ENCODE results near the gene KIF3A. TPM values are rescaled to one million over a fixed set of nuclear protein-coding genes. Genes with fewer than 3 reads are reported as not detected.

The KIF3A gene
- total and polyA plus RNA-seq, 2 experiments from 2014 or later: 11.2 to 19.7 TPM

- no peaks in the 10 kb centered on the region for H3K27me3 Mint-ChIP-seq (ENCODE audit: insufficient read depth, low read depth, poor library complexity)
- no peak for TF ChIP-seq REST (IDR thresholded peaks at IDR 0.05; ENCODE audit: unreplicated experiment)
- no peak for TF ChIP-seq POLR2AphosphoS5 (IDR thresholded peaks at IDR 0.05; ENCODE audit: low read depth)
- TF ChIP-seq EZH2phosphoT487 (IDR thresholded peaks at IDR 0.05; ENCODE audit: unreplicated experiment): no peak
- TF ChIP-seq NANOG (IDR thresholded peaks at IDR 0.05; ENCODE audit: borderline replicate concordance): no peak
- TF ChIP-seq CREB1 (CRISPR knock-in tag; IDR thresholded peaks at IDR 0.05; ENCODE audit: low read depth): no peak
- TF ChIP-seq EZH2 (IDR thresholded peaks at IDR 0.05; ENCODE audit: low read depth, unreplicated experiment): no peak
- TF ChIP-seq ZNF331 (CRISPR knock-in tag; IDR thresholded peaks at IDR 0.05; ENCODE audit: low read depth): no peak
- TF ChIP-seq ZNF114 (CRISPR knock-in tag; IDR thresholded peaks at IDR 0.05): no peak
- TF ChIP-seq JUNB (IDR thresholded peaks at IDR 0.05; ENCODE audit: unreplicated experiment): no peak
- TF ChIP-seq ZNF462 (CRISPR knock-in tag; IDR thresholded peaks at IDR 0.05): no peak
- no peak for DNase-seq (ENCODE audit: low spot score)
- Histone ChIP-seq H3K27ac (ENCODE audit: low read depth) (no peak overlapping the region), H3K4me3 (no peak overlapping the region), H3K9me2 (ENCODE audit: insufficient read depth) (no peaks in the 10 kb centered on the region), H3K36me3 (ENCODE audit: insufficient read depth) (no peaks in the 10 kb centered on the region), H3K4me1 (ENCODE audit: insufficient read depth) (no peaks in the 10 kb centered on the region), H3F3A (replicated peaks; ENCODE audit: low read depth) (no peaks in the 10 kb centered on the region), H3K4me2 (no peak overlapping the region), H3K79me2 (replicated peaks; ENCODE audit: insufficient read depth) (no peaks in the 10 kb centered on the region), H4K20me1 (replicated peaks; ENCODE audit: insufficient read depth) (no peaks in the 10 kb centered on the region), H2AFZ (no peak overlapping the region), H3K27me3 (ENCODE audit: insufficient read depth) (no peaks in the 10 kb centered on the region)
- H3K4me3 Mint-ChIP-seq: no peak overlapping the region
- no peak for ATAC-seq
- H3K27ac Mint-ChIP-seq: no peak overlapping the region
- no peaks in the 10 kb centered on the region for H3K36me3 Mint-ChIP-seq (ENCODE audit: low read depth)
- no peaks in the 10 kb centered on the region for H3K9me3 Mint-ChIP-seq
- H3K4me1 Mint-ChIP-seq: peaks cover 6% of the 10 kb centered on the region
Observed at GRCh38 chr5:132677682-132678400, 59.5 kb downstream of the KIF3A start.
